Upper lobe of left lung (tissue), 4 donors: ENCODE measurements around the gene TOGARAM2.

ENCODE experiments used
- CTCF ChIP-seq, 6 experiments: fragments of 450-650 bp in 4 of 6; fragments of 200-600 bp in 2 of 6; sonication (generic) in 2 of 6; IDR thresholded peaks; one replicate each; pipeline ENCODE4 v1.5.1; 2016 to 2019; ENCODE audit warnings: antibody characterized with exemption in 6 of 6
- POLR2A ChIP-seq, 4 donors: fragments of 450-650 bp; IDR thresholded peaks; one replicate each; pipeline ENCODE4 v1.5.1; 2016 to 2017; ENCODE audit warnings: antibody characterized with exemption in 4 of 4, mild to moderate bottlenecking in 2 of 4

- TF ChIP-seq CTCF (IDR thresholded peaks at IDR 0.05) (no peak), POLR2A (IDR thresholded peaks at IDR 0.05) (no peak)
These were observed 82.7 kb downstream of the TOGARAM2 start for GRCh38 chr2:29063646-29064345.
